PFSK-1 (cell line): ENCODE measurements around the gene CAMTA1.

Source experiments
- POLR2AphosphoS5 ChIP-seq: IDR thresholded peaks from 2 replicates; pipeline ENCODE4 v1.6.1; 2012; ENCODE audit warnings: low read depth, mild to moderate bottlenecking, control low read depth, low read length, moderate library complexity
- TAF1 ChIP-seq: IDR thresholded peaks from 2 replicates; pipeline ENCODE4 v1.6.1; 2012; ENCODE audit warnings: low read length, control low read depth, borderline replicate concordance; ENCODE audit not compliant: insufficient read depth

- TF ChIP-seq TAF1 (no peak), POLR2AphosphoS5 (no peak)
Observed at GRCh38 chr1:7218210-7218832, 433.1 kb downstream of the CAMTA1 start.
